ENCODE measurements around the gene ZNF440.
"Not testable (repeated sequence)": the region's sequence is repeated elsewhere in the genome, so short reads cannot be mapped to it uniquely, and the experiment has no call there.

The ZNF440 gene
- total RNA-seq, result 5.7 to 10.8 (median 9.7) reads per million in 4 donors

- peak; percentile 67 to 87 (median 71) for DNase-seq
Measured at GRCh38 chr19:11814029-11814699, at the start of gene ZNF440. TSS of gene ZNF440 (plus strand) at chr19:11814273. CDS start at chr19:11814448, 175 bp downstream.

GRCh38 chr19:11766597-11767591 lies 47.2 kb upstream of the ZNF440 start, which contains the start of gene ZNF441:
TSS of gene ZNF441 (plus strand) at chr19:11767000. CDS start at chr19:11767194, 194 bp downstream.
- peak; percentile 71 to 91 (median 79) for DNase-seq

GRCh38 chr19:11767633-11768133 lies 46.4 kb upstream of the ZNF440 start:
- DNase-seq, result peak in 3 of 5 donors; percentile 1 to 23 (median 4)

- DNase-seq, result no peak
Measured at GRCh38 chr19:11769995-11770394, 44.1 kb upstream of the ZNF440 start.

GRCh38 chr19:11771520-11771919 lies 42.6 kb upstream of the ZNF440 start:
- DNase-seq, result not testable (repeated sequence)

GRCh38 chr19:11776669-11777068 lies 37.4 kb upstream of the ZNF440 start:
- DNase-seq, result not testable (repeated sequence)

GRCh38 chr19:11780431-11781020 lies 33.5 kb upstream of the ZNF440 start:
- DNase-seq, result no peak

- DNase-seq, result no peak
Measured at GRCh38 chr19:11781295-11782057, 32.6 kb upstream of the ZNF440 start.

- DNase-seq, result no peak
Measured at GRCh38 chr19:11783767-11784166, 30.3 kb upstream of the ZNF440 start.

GRCh38 chr19:11784356-11784755 lies 29.7 kb upstream of the ZNF440 start:
- DNase-seq, result no peak

- no peak for DNase-seq
Measured at GRCh38 chr19:11787536-11787935, 26.5 kb upstream of the ZNF440 start.

GRCh38 chr19:11792942-11793341 lies 21.1 kb upstream of the ZNF440 start:
- no peak for DNase-seq

GRCh38 chr19:11797491-11797890 lies 16.6 kb upstream of the ZNF440 start:
- peak; percentile 51 to 77 (median 67) for DNase-seq

- peak; percentile 63 to 81 (median 73) for DNase-seq
Measured at GRCh38 chr19:11798391-11799330, 15.4 kb upstream of the ZNF440 start, which contains the start of gene ZNF491. TSS of gene ZNF491 (plus strand) at chr19:11798523. CDS start at chr19:11805954, 7,431 bp downstream.

GRCh38 chr19:11806354-11807098 lies 7.5 kb upstream of the ZNF440 start:
- DNase-seq, result peak in 1 of 5 donors; percentile 5

GRCh38 chr19:11807099-11807380 lies 7.0 kb upstream of the ZNF440 start:
- DNase-seq, result no peak

GRCh38 chr19:11813703-11814028 lies 407 bp upstream of the ZNF440 start:
- no peak for DNase-seq

- no peak for DNase-seq
Measured at GRCh38 chr19:11814700-11815035, 595 bp downstream of the ZNF440 start.

GRCh38 chr19:11821474-11822109 lies 7.5 kb downstream of the ZNF440 start:
- DNase-seq, result no peak

All from T-helper 1 cell (primary cell).